HG03457 (cell line): ENCODE measurements around the gene SORT1.
"Not testable (repeated sequence)": the region's sequence is repeated elsewhere in the genome, so short reads cannot be mapped to it uniquely, and the experiment has no call there.

ENCODE experiments used
- ATAC-seq: cut with Tn5 transposase; IDR thresholded peaks from one replicate; pipeline ENCODE4 v1.9.1; 2021; ENCODE audit warnings: moderate number of reproducible peaks; ENCODE audit not compliant: unreplicated experiment

SORT1 gene

DNA sequence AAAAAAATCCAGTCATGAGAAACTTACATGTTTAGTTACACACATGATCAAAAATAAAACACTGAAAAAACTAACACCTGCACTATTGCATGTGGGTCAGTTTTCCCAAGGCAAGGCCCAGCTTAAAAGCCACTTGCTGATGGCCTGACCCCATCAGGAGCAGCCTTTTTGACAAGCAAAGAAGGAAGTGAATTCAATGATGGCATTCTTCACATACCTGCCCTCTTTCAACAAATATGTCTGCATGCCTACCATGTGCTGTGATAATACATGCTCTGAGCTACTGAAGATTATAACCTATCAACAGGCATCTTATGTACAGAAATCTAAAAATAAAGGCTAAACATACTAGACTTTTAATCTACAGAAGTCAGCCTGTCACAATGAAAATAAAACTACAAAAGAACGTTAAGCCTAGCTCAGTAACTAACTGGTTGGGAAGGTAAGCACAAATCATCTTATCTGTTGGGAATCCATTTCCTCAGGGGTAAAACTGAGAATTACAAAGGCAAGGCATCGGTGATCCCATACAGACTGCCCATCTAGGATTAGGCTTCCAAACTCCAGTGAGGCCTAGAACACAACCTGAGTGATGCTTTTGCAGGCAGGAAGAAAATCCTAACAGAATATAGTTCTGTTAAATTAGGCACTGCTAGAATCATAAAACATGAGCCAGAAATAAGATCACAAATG, 14.5 kb downstream of the SORT1 start:
- ATAC-seq, result no peak

DNA sequence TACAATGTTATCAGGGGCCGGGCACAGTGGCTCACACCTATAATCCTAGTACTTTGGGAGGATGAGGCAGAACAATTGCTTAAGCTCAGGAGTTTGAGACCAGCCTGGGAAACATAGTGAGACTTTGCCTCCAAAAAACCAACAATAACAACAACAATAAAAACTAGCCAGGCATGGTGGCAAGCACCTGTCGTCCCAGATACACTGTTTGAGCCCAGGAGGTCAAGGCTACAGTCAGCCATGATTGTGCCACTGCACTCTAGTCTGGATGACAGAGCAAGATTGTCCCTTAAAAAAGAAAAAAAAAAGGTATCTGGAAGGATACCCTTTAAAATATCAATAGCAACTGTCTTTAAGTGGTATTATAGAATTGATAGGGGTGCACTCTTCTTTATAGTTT, 16.1 kb downstream of the SORT1 start:
- no peak for ATAC-seq

DNA sequence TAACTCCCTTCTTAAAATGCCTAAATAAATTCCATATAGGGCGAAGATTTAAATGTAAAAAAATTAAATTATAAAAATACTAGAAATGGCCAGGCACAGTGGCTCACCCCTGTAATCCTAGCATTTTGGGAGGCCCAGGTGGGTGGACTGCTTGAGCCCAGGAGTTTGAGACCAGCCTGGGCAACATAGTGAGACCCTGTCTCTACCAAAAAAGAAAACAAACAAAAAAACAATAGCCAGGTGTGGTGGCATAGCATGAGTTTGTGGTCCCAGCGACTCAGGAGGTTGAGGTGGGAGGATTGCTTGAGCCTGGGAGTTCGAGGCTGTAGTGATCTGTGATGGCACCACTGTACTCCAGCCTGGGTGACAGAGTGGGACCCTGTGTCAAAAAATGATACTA, 17.8 kb downstream of the SORT1 start:
- no peak for ATAC-seq

DNA sequence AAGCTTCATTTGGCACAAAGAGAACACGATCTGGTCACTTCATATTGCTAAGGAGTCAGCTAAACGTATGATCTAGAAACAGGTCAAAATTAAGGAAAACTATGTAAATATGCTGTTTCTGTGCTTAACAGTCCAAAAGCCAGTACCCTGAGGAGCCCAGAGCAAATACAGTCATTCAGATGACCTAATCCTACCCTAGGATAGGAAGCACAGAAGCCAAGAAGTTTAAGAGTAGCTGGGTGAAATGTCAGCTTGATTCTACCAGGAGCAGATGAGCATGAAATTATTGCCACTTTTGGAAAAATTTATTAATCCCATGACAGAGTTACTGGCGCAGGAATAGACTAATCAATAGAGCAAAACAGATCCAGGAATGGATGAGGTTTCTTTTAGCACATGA, 18.3 kb downstream of the SORT1 start:
- ATAC-seq, result no peak

DNA sequence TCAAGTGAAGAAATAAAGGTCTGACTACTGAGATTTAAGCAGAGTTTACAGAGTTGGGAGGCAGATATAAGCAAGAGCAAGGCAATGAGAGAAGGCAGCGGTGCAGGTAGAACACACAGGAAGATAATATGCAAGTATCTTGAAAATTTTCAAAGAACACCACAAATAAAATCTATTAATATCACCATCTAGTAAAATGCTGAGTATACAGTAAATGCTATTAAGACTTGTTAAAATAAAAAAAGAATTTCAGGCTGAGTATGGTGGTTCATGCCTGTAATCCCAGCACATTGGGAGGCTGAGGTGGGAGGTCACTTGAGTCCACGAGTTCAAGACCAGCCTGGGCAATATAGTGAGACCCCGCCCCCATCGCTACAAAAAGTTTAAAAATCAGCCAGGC, 20.0 kb downstream of the SORT1 start:
- no peak for ATAC-seq

DNA sequence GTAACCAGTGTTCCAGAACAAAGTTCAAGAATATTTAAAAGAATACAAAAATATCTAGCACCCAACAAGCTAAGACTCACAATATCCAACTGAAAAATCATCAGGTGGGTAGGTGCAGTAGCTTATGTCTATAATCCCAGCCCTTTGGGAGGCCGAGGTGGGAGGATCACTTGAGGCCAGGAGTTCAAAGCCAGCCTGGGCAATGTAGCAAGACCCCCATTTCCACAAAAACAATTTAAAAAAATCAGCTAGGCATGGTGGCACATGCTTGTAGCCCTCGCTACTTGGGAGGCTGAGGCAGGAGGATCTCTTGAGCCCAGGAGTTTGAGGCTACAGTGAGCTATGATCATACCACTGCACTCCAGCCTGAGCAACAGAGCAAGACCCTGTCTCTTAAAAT, 24.0 kb downstream of the SORT1 start:
- not testable (repeated sequence) for ATAC-seq

DNA sequence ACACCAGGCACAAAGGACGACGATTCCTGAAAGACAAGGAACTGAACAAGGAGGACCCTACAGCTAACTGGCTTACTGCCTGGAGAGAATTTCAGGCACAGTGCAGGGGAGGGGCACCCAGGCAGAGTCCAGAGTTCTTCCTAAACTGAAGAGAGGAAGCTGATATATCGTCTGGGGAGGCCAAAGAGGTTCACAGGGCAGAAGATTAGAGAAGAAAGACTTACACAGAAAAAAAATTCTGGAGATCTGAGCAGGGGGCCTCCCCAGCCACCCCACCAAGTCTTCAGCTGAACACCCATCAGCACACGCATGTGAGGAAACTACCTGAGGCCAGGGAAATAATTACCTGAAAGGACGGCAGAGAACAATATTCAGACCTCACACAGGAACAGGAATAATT, 24.6 kb downstream of the SORT1 start:
- no peak for ATAC-seq

DNA sequence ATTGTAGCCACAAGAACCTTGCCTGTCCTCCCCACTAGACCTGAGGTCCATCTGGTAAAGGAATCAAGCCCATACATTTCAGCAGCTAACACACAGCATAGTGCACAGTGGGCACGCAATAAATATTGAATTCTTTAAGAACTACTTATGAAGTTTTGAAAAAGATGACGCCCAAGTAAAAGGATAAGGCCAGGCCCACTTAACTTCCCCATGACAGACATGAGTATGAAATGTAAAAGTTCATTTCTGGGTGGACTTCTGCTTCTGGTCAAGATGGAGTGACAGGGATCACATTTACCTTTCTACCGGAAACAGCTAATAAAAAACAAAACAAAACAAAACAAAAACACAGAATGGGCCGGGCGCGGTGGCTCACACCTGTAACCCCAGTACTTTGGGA, 25.4 kb downstream of the SORT1 start:
- ATAC-seq, result no peak

DNA sequence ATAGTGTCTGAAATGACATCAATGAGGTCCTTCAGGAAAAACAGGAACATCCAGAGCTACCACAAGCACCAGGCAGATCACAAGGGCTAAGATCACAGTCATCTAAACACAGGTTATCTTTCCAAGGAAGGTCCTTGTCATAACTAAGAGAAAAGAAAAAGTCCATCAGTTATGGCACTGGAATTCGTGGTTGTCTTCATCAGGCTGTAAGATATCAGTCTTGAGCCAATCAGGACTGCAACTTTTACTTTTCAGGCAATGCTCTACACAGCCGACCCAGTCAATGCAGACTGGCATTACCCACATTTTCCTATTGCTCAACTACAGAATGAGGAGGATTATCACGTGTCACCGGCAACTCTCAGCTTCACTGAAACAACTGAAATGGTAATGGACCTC, 26.4 kb downstream of the SORT1 start:
- ATAC-seq, result no peak

DNA sequence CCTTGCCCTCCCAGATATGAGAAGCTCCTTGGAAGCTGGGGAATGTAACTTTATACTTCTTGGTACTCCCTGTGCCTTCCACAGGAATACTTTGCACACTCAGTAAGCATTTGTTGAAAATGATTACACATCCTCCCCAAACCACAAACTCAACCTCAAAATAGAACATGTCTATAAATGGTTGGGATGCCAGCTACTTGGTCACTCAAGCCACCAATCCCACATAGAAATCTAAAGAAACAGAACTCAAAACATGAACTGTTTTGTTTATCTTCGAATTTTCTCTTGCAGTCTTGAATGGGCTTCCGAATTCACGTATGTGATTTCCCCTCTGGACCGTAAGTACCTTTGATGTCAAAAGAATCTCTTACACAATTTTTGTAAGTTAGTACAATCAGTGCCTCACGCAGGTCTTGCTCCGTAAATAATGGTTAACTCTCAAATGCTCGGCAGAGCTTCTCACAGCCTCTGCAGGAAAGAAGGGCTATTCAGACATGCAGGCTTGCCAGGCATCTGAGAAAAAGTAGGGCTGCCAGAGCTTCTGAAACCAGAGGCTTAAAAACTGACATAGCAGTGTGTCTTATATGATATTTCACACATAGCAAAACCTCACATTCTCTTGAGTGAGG, 26.9 kb downstream of the SORT1 start:
- no peak for ATAC-seq

DNA sequence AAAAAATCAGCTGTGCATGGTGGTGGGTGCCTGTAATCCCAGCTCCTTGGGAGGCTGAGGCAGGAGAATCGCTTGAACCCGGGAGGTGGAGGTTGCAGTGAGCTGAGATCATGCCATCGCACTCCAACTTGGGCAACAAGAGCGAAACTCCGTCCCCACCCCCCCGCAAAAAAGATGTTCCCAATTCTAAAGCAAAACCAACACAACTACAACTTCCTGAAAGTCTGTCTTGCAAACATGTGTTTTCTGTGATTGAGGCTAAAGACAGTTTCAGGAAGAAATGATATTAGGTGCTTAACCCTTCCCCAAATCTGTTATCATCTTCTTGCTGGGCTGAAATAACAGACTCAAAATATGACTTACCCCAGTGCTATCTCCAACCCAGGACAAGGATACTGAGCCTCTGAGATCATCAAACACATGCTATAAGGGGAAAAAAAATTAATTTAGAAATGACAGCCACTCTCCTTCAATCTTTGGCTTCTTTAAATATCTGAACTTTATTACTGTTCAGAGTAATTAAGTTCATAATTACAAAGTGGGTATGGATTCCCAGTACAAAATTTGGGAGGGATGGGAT, 28.5 kb downstream of the SORT1 start:
- ATAC-seq, result no peak

DNA sequence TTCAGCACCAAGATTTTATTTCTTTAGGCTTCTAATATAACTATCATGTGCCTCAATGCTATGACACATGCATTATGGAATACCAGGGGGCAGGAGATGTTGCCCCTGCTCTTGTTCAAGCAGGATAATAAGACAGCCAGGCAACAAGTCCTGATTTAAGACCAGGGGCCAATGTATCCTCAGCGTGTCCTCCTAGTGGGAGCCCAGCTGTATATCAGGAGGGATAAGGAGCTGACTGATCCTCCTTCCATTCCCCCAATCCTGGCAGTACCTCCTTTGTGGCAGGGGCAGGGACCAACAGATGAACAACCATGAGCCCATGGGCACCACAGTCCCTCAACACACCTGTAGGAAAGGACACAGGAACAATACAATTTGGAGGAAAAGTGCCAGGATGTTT, 29.3 kb downstream of the SORT1 start:
- no peak for ATAC-seq

DNA sequence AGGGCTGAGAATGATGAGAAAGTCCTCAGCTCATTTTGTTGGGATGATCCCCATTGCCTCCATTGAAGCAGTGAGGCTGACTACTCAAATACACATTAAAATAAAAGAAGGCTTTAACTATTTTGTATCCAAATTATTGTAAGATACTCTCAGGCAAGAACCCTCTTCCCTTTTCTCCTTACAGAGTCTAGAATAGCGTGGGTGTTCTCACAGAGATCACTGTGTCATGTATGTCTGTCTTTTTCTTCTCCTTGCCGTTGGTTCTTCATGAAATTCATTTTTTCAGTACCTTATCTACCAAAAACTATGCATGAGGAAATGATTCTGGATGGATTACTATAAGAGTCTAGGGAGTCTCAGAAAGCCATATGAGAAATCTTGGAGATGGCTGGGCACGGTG, 30.1 kb downstream of the SORT1 start:
- no peak for ATAC-seq

DNA sequence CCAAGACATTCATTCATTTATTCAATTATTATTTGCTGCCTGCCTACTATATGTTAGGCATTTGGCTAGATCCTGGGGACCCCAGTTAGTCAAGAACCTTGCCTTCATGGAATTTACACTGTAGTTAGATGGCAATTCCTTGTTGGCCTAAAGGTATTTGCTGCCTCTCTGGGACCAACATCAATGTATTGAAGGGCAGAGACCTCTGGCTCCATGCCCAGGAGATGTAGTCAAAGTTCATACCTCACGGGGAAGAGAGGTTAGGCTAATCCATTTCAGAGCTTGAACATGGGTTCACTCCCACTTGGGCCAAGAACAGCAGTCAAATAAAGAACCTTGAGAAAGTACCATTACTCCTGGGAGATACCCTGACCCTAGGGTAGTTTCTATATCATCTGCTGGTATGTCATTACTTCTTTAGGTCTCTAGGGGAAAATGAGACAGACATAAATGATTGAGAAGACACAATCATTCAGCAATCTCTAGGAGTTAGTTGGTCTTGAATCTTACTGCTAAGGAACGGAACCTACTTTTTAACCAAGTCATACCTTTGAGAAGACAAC, 32.0 kb downstream of the SORT1 start:
- ATAC-seq, result no peak

DNA sequence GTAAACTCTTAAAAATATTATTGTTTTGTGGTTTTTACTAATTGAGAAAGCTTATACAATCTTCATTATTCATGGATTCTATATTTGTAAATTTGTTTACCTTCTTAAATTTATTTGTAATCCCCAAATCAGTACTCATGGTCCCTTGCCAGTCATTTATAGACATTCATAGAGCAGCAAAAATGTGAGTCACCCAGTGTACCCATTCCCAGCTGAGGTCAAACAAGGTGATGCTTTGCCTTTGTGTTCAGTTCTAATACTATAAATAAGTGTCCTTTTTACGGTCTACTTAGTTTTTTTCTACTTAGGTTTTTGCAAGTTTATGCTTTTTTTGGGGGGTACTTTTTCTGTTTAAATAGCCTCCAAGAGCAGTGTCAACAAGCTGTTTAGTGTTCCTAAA, 36.1 kb downstream of the SORT1 start:
- no peak for ATAC-seq

DNA sequence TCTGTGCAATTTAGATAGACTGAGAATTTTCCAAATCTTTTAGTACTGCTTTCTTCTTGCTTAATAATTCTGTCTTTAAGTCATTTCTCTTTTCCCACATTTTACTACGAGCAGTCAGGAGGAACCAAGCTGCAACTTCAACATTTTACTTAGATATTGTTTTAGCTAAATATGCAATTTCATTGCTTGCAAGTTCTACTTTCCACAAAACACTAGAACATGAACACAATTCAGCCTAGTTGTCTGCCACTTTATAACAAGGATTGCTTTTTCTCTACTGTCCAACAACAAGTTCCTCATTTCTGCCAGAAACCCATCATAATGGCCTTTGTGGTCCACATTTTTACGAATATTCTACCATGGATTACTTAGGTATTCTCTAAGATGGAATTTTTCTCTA, 36.6 kb downstream of the SORT1 start:
- ATAC-seq, result no peak

DNA sequence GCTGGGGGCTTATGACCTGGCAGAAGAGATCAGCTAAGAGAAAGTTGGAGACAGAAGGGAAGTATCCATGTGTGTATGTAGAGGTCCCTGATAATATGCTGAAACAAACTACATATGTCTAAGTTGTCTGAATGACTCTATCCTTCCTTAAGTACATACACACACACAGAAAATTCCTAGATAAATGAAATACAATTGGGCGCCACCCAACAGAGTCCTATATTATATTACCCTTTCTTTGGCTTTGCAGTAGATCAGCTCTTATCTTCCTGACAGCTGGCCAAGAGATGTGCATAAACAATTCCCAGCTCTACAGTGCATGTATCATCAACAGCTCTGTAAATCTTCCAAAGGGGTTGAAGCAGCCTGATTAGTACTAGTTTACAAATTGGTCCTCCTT, 40.1 kb downstream of the SORT1 start:
- ATAC-seq, result no peak

DNA sequence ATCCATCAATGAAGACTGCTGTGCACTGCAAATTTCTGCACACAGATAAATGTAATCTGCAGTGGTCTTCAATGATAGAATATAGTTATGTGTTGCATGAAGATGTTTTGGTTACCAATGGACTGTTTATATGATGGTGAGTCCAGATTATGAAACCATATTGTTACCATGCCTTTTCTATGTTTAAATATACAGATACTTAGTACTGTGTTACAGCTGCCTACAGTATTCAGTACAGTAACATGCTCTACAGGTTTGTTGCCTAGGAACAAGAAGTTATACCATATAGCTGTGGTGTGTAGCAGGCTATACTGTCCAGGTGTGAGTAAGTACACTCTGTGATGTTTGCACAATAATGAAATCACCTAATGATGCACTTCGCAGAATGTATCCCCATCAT, 40.8 kb downstream of the SORT1 start:
- no peak for ATAC-seq

DNA sequence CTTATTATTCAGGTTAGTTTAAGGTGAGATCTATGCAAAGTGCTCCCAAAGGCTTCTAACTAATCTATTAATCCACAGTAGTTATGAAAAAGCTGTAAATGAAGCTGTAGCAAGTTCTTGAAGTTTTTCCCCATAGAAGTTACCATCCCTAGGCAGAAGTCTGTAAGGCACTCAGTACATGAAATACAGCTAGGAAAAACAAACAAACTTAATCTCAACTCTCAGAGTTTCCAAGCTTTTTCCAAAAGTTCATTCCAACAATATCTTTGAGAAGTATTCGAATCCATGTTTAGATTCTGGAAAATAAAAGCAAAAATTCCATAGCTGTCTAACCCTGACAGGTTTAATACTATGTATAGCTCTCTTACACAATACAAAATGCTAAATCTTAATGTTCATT, 41.2 kb downstream of the SORT1 start:
- no peak for ATAC-seq

DNA sequence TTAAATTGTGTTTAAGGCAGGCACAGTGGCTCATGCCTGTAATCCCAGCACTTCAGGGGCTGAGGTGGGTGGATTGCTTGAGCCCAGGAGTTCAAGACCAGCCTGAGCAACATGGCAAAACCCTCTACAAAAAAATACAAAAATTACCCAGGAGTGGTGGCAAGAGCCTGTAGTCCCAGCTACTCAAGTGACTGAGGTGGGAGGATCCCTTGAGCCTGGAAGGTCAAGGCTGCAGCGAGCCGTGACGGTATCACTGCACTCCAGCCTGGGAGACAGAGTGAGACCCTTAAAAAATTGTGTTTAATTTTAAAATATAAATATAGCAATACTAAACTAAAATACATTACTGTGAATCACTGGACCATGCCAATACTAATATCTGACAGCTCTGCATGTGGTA, 42.8 kb downstream of the SORT1 start:
- ATAC-seq, result no peak

DNA sequence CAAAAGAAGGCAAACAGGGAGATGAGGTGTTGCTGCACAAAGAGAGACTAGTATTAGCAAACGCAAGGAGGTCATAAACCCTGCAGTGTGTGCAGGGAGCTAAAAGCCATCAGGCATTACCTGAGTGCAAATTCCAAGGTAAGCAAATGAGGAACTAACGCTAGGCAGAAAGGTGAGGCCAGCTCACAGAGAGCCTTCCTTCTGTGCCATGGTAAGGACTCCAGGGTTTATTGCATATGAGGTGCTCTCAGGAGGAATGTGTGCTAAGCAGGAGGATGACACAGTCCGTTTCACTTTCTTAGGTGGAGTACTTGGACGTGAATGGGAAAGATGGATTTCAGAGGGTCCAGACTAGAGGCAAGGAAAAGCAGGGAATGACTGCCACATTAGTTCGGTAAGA, 46.3 kb downstream of the SORT1 start:
- ATAC-seq, result no peak

DNA sequence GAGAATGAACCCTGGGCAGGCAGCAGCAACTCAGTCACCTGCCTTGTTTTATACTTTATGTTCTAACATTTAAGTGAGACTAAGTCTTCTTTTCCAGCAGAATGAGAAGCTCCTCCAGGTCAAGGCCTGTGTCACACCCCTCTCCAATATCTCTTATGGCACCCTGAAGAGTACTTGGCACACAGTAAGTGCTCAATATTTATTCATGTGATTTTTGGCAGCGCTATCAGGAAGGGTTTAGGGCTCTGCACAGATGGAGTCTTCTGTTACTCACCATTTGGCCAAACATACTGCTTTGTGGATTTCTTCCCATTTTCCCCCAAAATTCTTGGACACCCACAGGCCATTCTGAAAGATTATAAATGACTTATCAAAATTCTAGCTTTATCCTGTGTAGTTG, 47.1 kb downstream of the SORT1 start:
- ATAC-seq, result no peak
